Fibroblast of pulmonary artery (primary cell): ENCODE data around the gene PLCH1.

Source experiments
- DNase-seq: peaks from one replicate; pipeline ENCODE4 v3.0.0-alpha.2; 2010; ENCODE audit warnings: low read depth
- H3K4me3 ChIP-seq: replicated peaks from 2 replicates; pipeline ENCODE4 v1.5.1; 2011; ENCODE audit warnings: low read depth, mild to moderate bottlenecking, control low read depth, low read length, moderate library complexity
- CTCF ChIP-seq: IDR thresholded peaks from 2 replicates; pipeline ENCODE4 v1.5.1; 2011; ENCODE audit warnings: mild to moderate bottlenecking, control low read depth, low read length, inconsistent platforms; ENCODE audit errors: missing control alignments

PLCH1 gene

GRCh38 chr3:155608228-155608920 lies 136.5 kb downstream of the PLCH1 start:
- no peak for DNase-seq
- H3K4me3 ChIP-seq = no peak overlapping the region
- TF ChIP-seq CTCF = no peak

GRCh38 chr3:155607761-155608160 lies 137.1 kb downstream of the PLCH1 start:
- DNase-seq = no peak
- H3K4me3 ChIP-seq = no peak overlapping the region
- TF ChIP-seq CTCF = no peak

GRCh38 chr3:155605571-155605970 lies 139.3 kb downstream of the PLCH1 start:
- DNase-seq = no peak
- no peak for TF ChIP-seq CTCF

GRCh38 chr3:155604967-155605366 lies 139.9 kb downstream of the PLCH1 start:
- TF ChIP-seq CTCF = no peak
- H3K4me3 ChIP-seq = no peak overlapping the region
- no peak for DNase-seq

More at GRCh38 chr3:155605571-155605970, 139.3 kb downstream of the PLCH1 start:
- no peak overlapping the region for H3K4me3 ChIP-seq

- TF ChIP-seq CTCF = no peak
- H3K4me3 ChIP-seq = no peak overlapping the region
- DNase-seq = no peak
Observed at GRCh38 chr3:155604126-155604525, 140.7 kb downstream of the PLCH1 start.

GRCh38 chr3:155603302-155603701 lies 141.6 kb downstream of the PLCH1 start:
- TF ChIP-seq CTCF = no peak
- no peak overlapping the region for H3K4me3 ChIP-seq
- no peak for DNase-seq

GRCh38 chr3:155602307-155602706 lies 142.6 kb downstream of the PLCH1 start:
- DNase-seq = no peak
- H3K4me3 ChIP-seq = no peak overlapping the region
- no peak for TF ChIP-seq CTCF
